Gastrocnemius medialis (tissue), 4 donors: ENCODE data around the gene SNAPC4. TPM values are rescaled to one million over a fixed set of nuclear protein-coding genes. Genes with fewer than 3 reads are reported as not detected.

Experiments used
- ATAC-seq, 2 donors: fragments of 150-250 bp; one replicate each; pipeline ENCODE4 v1.9.1; 2016
- DNase-seq, 2 donors: peaks; one replicate each; pipeline ENCODE4 v3.0.0-alpha.2; 2019
- H3K27ac ChIP-seq, 4 donors: fragments of 200-600 bp; sonication (generic); 1 replicate in 1 of 4; 2 replicates in 3 of 4; pipeline ENCODE4 v1.5.1; 2016 to 2018; ENCODE audit warnings: mild to moderate bottlenecking in 2 of 4, moderate library complexity in 1 of 4
- H3K27me3 ChIP-seq, 3 donors: fragments of 200-600 bp; sonication (generic) in 2 of 3; 1 replicate in 1 of 3; 2 replicates in 2 of 3; pipeline versions ENCODE4 v1.5.1 to v1.6.0; 2016 to 2019; ENCODE audit warnings: mild to moderate bottlenecking in 1 of 3, moderate library complexity in 1 of 3
- H3K36me3 ChIP-seq, 2 donors: fragments of 200-600 bp; sonication (generic) in 1 of 2; one replicate each; pipeline ENCODE4 v1.5.1; 2017 to 2018
- H3K4me1 ChIP-seq, 2 donors: fragments of 200-600 bp; sonication (generic) in 1 of 2; one replicate each; pipeline ENCODE4 v1.5.1; 2016 to 2017; ENCODE audit warnings: mild to moderate bottlenecking in 2 of 2
- H3K4me3 ChIP-seq, 4 donors: fragments of 200-600 bp; sonication (generic) in 3 of 4; 1 replicate in 1 of 4; 2 replicates in 3 of 4; pipeline ENCODE4 v1.5.1; 2016 to 2019; ENCODE audit warnings: mild to moderate bottlenecking in 2 of 4
- H3K9me3 ChIP-seq, 3 donors: fragments of 200-600 bp; sonication (generic) in 2 of 3; 1 replicate in 1 of 3; 2 replicates in 2 of 3; pipeline ENCODE4 v1.5.1; 2016 to 2019
- CTCF ChIP-seq, 5 experiments: fragments of 450-650 bp in 3 of 5; fragments of 200-600 bp in 2 of 5; sonication (generic) in 2 of 5; IDR thresholded peaks in 4 of 5; conservative IDR thresholded peaks in 1 of 5; 1 replicate in 4 of 5; 2 replicates in 1 of 5; pipeline ENCODE4 v1.5.1; 2016 to 2019; ENCODE audit warnings: antibody characterized with exemption in 5 of 5, mild to moderate bottlenecking in 3 of 5, moderate library complexity in 3 of 5
- POLR2A ChIP-seq, 2 donors: fragments of 450-650 bp; IDR thresholded peaks; one replicate each; pipeline ENCODE4 v1.6.1; 2017; ENCODE audit warnings: antibody characterized with exemption in 2 of 2, mild to moderate bottlenecking in 2 of 2, moderate library complexity in 2 of 2
- in situ Hi-C, 4 donors: fragments of 200-750 bp; cut with MboI; loops; one replicate each; pipeline versions ENCODE4 v1.15.0 to v1.8.0; 2017; ENCODE audit warnings: low sequenced_read_pairs in 4 of 4
- intact Hi-C: fragments of 100-400 bp; cut with DNase I; formaldehyde crosslinking; loops from one replicate; pipeline ENCODE4 v1.15.1; 2023; ENCODE audit warnings: low total_unique reads
- total RNA-seq, 4 donors: library from RNA; depleted of rRNA; stranded (reverse); fragments of >200 nt; gene quantifications; one replicate each; pipeline versions ENCODE4 v1.1.0 to v1.2.3, GENCODE V29; 2016

SNAPC4 gene
- total RNA-seq, 4 donors from 2014 or later: 2.3 to 6.0 (median 3.9) TPM

GRCh38 chr9:136399176-136400037, 563 bp downstream of the SNAPC4 start:
- Histone ChIP-seq H3K4me1 (peaks cover 14 to 18% of the 10 kb centered on the region in 2 donors), H3K27me3 (no peaks in the 10 kb centered on the region), H3K27ac (peak overlapping the region; percentile 43 to 78 (median 73)), H3K4me3 (peak overlapping the region; percentile 75 to 96 (median 94)), H3K9me3 (no peaks in the 10 kb centered on the region), H3K36me3 (peaks cover 0 to 39% of the 10 kb centered on the region in 2 donors)
- in situ Hi-C loops (no loop called here), intact Hi-C loops (loop anchor here (1.0 to 10.0 kb wide), 3 partner anchors 11 to 435 kb away; partner anchors contain the start of genes DNLZ, ENTR1, PMPCA and UBAC1)
- DNase-seq: no peak
- ATAC-seq: no peak
- TF ChIP-seq POLR2A (IDR thresholded peaks at IDR 0.05) (no peak), CTCF (IDR thresholded peaks at IDR 0.05 in 4 of 5, conservative IDR thresholded peaks at IDR 0.05 in 1 of 5) (no peak)

GRCh38 chr9:136398286-136398685, 1.7 kb downstream of the SNAPC4 start:
- in situ Hi-C loops: no loop called here
- H3K4me3 ChIP-seq: peak overlapping the region in 1 of 4 donors; percentile 93
- no peaks in the 10 kb centered on the region for H3K9me3 ChIP-seq
- ATAC-seq: no peak
- H3K36me3 ChIP-seq: peaks cover 0 to 40% of the 10 kb centered on the region in 2 donors
- H3K27ac ChIP-seq: no peak overlapping the region
- DNase-seq: no peak
- intact Hi-C loops: no loop called here
- H3K4me1 ChIP-seq: peaks cover 14 to 18% of the 10 kb centered on the region in 2 donors
- no peaks in the 10 kb centered on the region for H3K27me3 ChIP-seq
- TF ChIP-seq CTCF (IDR thresholded peaks at IDR 0.05 in 4 of 5, conservative IDR thresholded peaks at IDR 0.05 in 1 of 5) (no peak), POLR2A (IDR thresholded peaks at IDR 0.05) (no peak)

- DNase-seq: no peak
- H3K9me3 ChIP-seq: no peaks in the 10 kb centered on the region
- no peak overlapping the region for H3K4me3 ChIP-seq
- no peak for ATAC-seq
- H3K27ac ChIP-seq: no peak overlapping the region
- intact Hi-C loops (no loop called here), in situ Hi-C loops (no loop called here)
- H3K27me3 ChIP-seq: no peaks in the 10 kb centered on the region
- peaks cover 0 to 43% of the 10 kb centered on the region in 2 donors for H3K36me3 ChIP-seq
- peaks cover 14 to 18% of the 10 kb centered on the region in 2 donors for H3K4me1 ChIP-seq
- TF ChIP-seq CTCF (IDR thresholded peaks at IDR 0.05 in 4 of 5, conservative IDR thresholded peaks at IDR 0.05 in 1 of 5) (no peak), POLR2A (IDR thresholded peaks at IDR 0.05) (no peak)
These were observed 2.3 kb downstream of the SNAPC4 start for GRCh38 chr9:136397643-136398042.

- Histone ChIP-seq H3K4me3 (no peak overlapping the region), H3K27ac (no peak overlapping the region), H3K27me3 (no peaks in the 10 kb centered on the region), H3K4me1 (peaks cover 14 to 18% of the 10 kb centered on the region in 2 donors), H3K9me3 (no peaks in the 10 kb centered on the region), H3K36me3 (peaks cover 0 to 57% of the 10 kb centered on the region in 2 donors)
- intact Hi-C loops: no loop called here
- TF ChIP-seq POLR2A (IDR thresholded peaks at IDR 0.05): no peak
- no peak for TF ChIP-seq CTCF (IDR thresholded peaks at IDR 0.05 in 4 of 5, conservative IDR thresholded peaks at IDR 0.05 in 1 of 5)
- DNase-seq (no peak), ATAC-seq (no peak)
- in situ Hi-C loops: no loop called here
These were observed 3.8 kb downstream of the SNAPC4 start for GRCh38 chr9:136396219-136396515.
